ENCODE data around the gene CCN2.

CCN2 gene

GRCh38 chr6:131966443-131966842 is 15.3 kb upstream of the CCN2 start:
- DNase-seq: no peak

- no peak for DNase-seq
These were observed 11.9 kb upstream of the CCN2 start for GRCh38 chr6:131963063-131963462.

GRCh38 chr6:131960371-131961133 is 9.4 kb upstream of the CCN2 start:
- no peak for DNase-seq

- no peak for DNase-seq
These were observed 7.6 kb upstream of the CCN2 start for GRCh38 chr6:131958542-131959470.

- DNase-seq: no peak
These were observed 6.9 kb upstream of the CCN2 start for GRCh38 chr6:131958095-131958494.

- no peak for DNase-seq
These were observed 4.7 kb upstream of the CCN2 start for GRCh38 chr6:131955876-131956275.

GRCh38 chr6:131955192-131955591 is 4.0 kb upstream of the CCN2 start:
- DNase-seq: no peak

- DNase-seq: no peak
These were observed 3.6 kb upstream of the CCN2 start for GRCh38 chr6:131954775-131955107.

GRCh38 chr6:131954059-131954774 is 3.0 kb upstream of the CCN2 start:
- no peak for DNase-seq

- DNase-seq: no peak
These were observed 1.8 kb upstream of the CCN2 start for GRCh38 chr6:131952886-131953509.

GRCh38 chr6:131951576-131952230 is 531 bp upstream of the CCN2 start:
- no peak for DNase-seq

- peak; percentile 5 to 14 for DNase-seq
These were observed 1.0 kb downstream of the CCN2 start for GRCh38 chr6:131949909-131950766.

GRCh38 chr6:131949620-131949908 is 1.6 kb downstream of the CCN2 start:
- DNase-seq: no peak

- DNase-seq: no peak
These were observed 2.2 kb downstream of the CCN2 start for GRCh38 chr6:131948692-131949619.

- DNase-seq: no peak
These were observed 3.0 kb downstream of the CCN2 start for GRCh38 chr6:131947986-131948661.

GRCh38 chr6:131946992-131947955 is 3.9 kb downstream of the CCN2 start:
- no peak for DNase-seq

- DNase-seq: no peak
These were observed 4.7 kb downstream of the CCN2 start for GRCh38 chr6:131946404-131946991.

GRCh38 chr6:131945971-131946370 is 5.2 kb downstream of the CCN2 start:
- DNase-seq: no peak
